ENCODE data around the gene CELF5.

DNA sequence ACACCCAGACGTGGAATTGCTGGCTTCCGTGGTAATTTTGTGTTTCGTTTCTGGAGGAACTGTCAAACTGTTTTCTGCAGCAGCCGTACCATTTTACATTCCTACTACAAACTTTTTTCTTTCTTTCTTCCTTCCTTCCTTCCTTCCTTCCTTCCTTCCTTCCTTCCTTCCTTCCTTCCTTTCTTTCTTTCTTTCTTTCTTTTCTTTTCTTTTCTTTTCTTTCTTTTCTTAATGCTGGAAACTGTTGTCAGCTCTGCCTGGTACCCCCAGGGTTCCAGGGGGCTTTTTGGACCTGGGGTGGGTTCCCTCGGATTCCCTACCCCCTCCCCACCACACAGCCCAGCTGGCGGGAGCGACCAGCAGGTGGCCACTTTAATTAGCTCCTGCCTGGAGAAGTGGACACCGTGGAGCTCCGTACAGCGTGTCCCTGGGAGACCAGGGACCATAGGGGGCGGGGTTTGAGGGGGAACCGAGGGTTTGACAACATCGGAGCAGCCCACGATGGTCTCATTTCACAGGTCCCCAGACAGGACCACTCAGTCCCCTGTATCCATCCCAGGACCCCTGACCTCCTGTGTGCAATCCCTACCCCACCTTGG, 24.4 kb downstream of the CELF5 start:
- TF ChIP-seq POLR2AphosphoS5 (IDR thresholded peaks at IDR 0.05) (no peak), CTCF (IDR thresholded peaks at IDR 0.05 in 8 of 11, conservative IDR thresholded peaks at IDR 0.05 in 3 of 11) (no peak)
